ENCODE measurements around the gene ASIC5.
"Not testable (repeated sequence)": the region's sequence is repeated elsewhere in the genome, so short reads cannot be mapped to it uniquely, and the experiment has no call there.

Gene ASIC5

DNA sequence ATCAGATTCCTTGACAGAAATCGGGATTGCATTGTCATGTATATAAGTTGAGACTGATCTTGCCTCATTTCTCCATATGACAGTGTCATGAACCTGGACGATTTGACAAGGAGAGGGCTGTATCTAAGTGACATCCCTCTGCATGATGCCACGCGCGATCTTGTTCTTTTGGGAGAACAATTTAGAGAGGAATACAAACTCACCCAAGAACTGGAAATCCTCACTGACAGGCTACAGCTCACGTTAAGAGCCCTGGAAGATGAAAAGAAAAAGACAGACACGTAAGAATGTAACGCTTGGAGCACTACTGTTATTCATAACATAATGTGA, 66.3 kb downstream of the ASIC5 start (continued):
- TF ChIP-seq SETDB1 (IDR thresholded peaks at IDR 0.05; ENCODE audit: insufficient read length, low read length): no peak
- TF ChIP-seq ZBTB48 (tag by site-specific recombination; IDR thresholded peaks at IDR 0.05): no peak
- TF ChIP-seq, protein P1, sequence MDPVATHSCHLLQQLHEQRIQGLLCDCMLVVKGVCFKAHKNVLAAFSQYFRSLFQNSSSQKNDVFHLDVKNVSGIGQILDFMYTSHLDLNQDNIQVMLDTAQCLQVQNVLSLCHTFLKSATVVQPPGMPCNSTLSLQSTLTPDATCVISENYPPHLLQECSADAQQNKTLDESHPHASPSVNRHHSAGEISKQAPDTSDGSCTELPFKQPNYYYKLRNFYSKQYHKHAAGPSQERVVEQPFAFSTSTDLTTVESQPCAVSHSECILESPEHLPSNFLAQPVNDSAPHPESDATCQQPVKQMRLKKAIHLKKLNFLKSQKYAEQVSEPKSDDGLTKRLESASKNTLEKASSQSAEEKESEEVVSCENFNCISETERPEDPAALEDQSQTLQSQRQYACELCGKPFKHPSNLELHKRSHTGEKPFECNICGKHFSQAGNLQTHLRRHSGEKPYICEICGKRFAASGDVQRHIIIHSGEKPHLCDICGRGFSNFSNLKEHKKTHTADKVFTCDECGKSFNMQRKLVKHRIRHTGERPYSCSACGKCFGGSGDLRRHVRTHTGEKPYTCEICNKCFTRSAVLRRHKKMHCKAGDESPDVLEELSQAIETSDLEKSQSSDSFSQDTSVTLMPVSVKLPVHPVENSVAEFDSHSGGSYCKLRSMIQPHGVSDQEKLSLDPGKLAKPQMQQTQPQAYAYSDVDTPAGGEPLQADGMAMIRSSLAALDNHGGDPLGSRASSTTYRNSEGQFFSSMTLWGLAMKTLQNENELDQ (tag by site-specific recombination; IDR thresholded peaks at IDR 0.05; ENCODE audit: low read depth): no peak
- no peak for TF ChIP-seq SP2 (tag by site-specific recombination; IDR thresholded peaks at IDR 0.05)

- Histone ChIP-seq H3K4me1 (ENCODE audit: control insufficient read depth, insufficient read depth, low read length) (no peaks in the 10 kb centered on the region), H3K27ac (ENCODE audit: extremely low read depth, low read depth, low read length) (no peak overlapping the region), H3K4me3 (ENCODE audit: low read depth, low read length) (no peak overlapping the region), H3K9me3 (ENCODE audit: control insufficient read depth, insufficient read depth, low read depth, low read length) (no peaks in the 10 kb centered on the region), H3K36me3 (ENCODE audit: control insufficient read depth in 2 of 2, insufficient read depth in 1 of 2, low read length in 2 of 2) (peaks cover 0 to 40% of the 10 kb centered on the region in 2 experiments)
- CTCF ChIA-PET: interaction anchor here (0.6 kb wide), 1 partner anchor 822 kb away, joined by 3 read pairs; no protein-coding TSS in a partner anchor
- POLR2A ChIA-PET: no interaction called here
- TF ChIP-seq SCRT1 (tag by site-specific recombination; IDR thresholded peaks at IDR 0.05; ENCODE audit: borderline replicate concordance) (no peak), ZNF416 (tag by site-specific recombination; IDR thresholded peaks at IDR 0.05) (no peak), MEIS1 (CRISPR knock-in tag; IDR thresholded peaks at IDR 0.05; ENCODE audit: borderline replicate concordance) (no peak), ZNF114 (tag by site-specific recombination; IDR thresholded peaks at IDR 0.05) (no peak), ZSCAN30 (tag by site-specific recombination; IDR thresholded peaks at IDR 0.05) (no peak), ZSCAN18 (tag by site-specific recombination; IDR thresholded peaks at IDR 0.05) (no peak), ZIC2 (tag by site-specific recombination; IDR thresholded peaks at IDR 0.05) (no peak), ZNF501 (tag by site-specific recombination; IDR thresholded peaks at IDR 0.05) (no peak), ZNF404 (tag by site-specific recombination; IDR thresholded peaks at IDR 0.05) (no peak), ZBTB7A (tag by site-specific recombination; IDR thresholded peaks at IDR 0.05; ENCODE audit: low read depth) (no peak), ZFP3 (tag by site-specific recombination; IDR thresholded peaks at IDR 0.05; ENCODE audit: low read depth) (no peak), SCRT2 (tag by site-specific recombination; IDR thresholded peaks at IDR 0.05) (no peak), ZFHX2 (tag by site-specific recombination; conservative IDR thresholded peaks at IDR 0.05) (no peak), ZNF664 (tag by site-specific recombination; IDR thresholded peaks at IDR 0.05) (no peak)
- TF ChIP-seq, protein P2, sequence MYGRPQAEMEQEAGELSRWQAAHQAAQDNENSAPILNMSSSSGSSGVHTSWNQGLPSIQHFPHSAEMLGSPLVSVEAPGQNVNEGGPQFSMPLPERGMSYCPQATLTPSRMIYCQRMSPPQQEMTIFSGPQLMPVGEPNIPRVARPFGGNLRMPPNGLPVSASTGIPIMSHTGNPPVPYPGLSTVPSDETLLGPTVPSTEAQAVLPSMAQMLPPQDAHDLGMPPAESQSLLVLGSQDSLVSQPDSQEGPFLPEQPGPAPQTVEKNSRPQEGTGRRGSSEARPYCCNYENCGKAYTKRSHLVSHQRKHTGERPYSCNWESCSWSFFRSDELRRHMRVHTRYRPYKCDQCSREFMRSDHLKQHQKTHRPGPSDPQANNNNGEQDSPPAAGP (tag by site-specific recombination; IDR thresholded peaks at IDR 0.05): no peak
Measured at GRCh38 chr4:155799116-155799793, 66.8 kb downstream of the ASIC5 start.

GRCh38 chr4:155797581-155797980, 68.5 kb downstream of the ASIC5 start:
- H3K4me1 ChIP-seq (ENCODE audit: control insufficient read depth, insufficient read depth, low read length); CTCF ChIA-PET; H3K9me3 ChIP-seq (ENCODE audit: control insufficient read depth, insufficient read depth, low read depth, low read length); H3K27ac ChIP-seq (ENCODE audit: extremely low read depth, low read depth, low read length); POLR2A ChIA-PET; H3K4me3 ChIP-seq (ENCODE audit: low read depth, low read length): not testable (repeated sequence)
- peaks cover 8 to 30% of the 10 kb centered on the region in 2 experiments for H3K36me3 ChIP-seq (ENCODE audit: control insufficient read depth in 2 of 2, insufficient read depth in 1 of 2, low read length in 2 of 2)

Measured in HEK293 (cell line).